ENCODE results near the gene RAB24. TPM values are rescaled to one million over a fixed set of nuclear protein-coding genes. Genes with fewer than 3 reads are reported as not detected.
"Not testable (repeated sequence)": the region's sequence is repeated elsewhere in the genome, so short reads cannot be mapped to it uniquely, and the experiment has no call there.

RAB24 gene
- total and polyA plus RNA-seq, 7 donors = 14.9 to 38.2 (median 21.1) TPM

GRCh38 chr5:177306674-177307543, 3.4 kb upstream of the RAB24 start:
- peaks cover 0 to 33% of the 10 kb centered on the region in 2 donors for H3K36me3 ChIP-seq (ENCODE audit: insufficient read depth in 1 of 2, low read depth in 1 of 2)
- no peak overlapping the region for H3K4me3 ChIP-seq
- TF ChIP-seq CTCF (IDR thresholded peaks at IDR 0.05) = no peak
- no peak for ATAC-seq
- 71 to 79% (median 76%) methylated on average over 15 of the region's 15 CpGs for WGBS, 3 donors
- intact Hi-C loops (cut with DNase I) = no loop called here
- DNase-seq = peak in 1 of 2 donors; percentile 47
- no peaks in the 10 kb centered on the region for H3K27me3 ChIP-seq (ENCODE audit: insufficient read depth in 3 of 3, low read length in 2 of 3)
- peak overlapping the region; percentile 15 for H3K27ac ChIP-seq
- no peaks in the 10 kb centered on the region for H3K9me3 ChIP-seq
- peaks cover 41% of the 10 kb centered on the region for H3K4me1 ChIP-seq

- H3K27me3 ChIP-seq (ENCODE audit: insufficient read depth in 3 of 3, low read length in 2 of 3); ATAC-seq; intact Hi-C loops (cut with DNase I); DNase-seq; H3K9me3 ChIP-seq; H3K4me3 ChIP-seq; H3K27ac ChIP-seq: not testable (repeated sequence)
- H3K4me1 ChIP-seq = peaks cover 48% of the 10 kb centered on the region
- 66 to 74% (median 69%) methylated on average over 11 of the region's 11 CpGs for WGBS, 3 donors
- peaks cover 0 to 40% of the 10 kb centered on the region in 2 donors for H3K36me3 ChIP-seq (ENCODE audit: insufficient read depth in 1 of 2, low read depth in 1 of 2)
These were observed 2.7 kb upstream of the RAB24 start for GRCh38 chr5:177306103-177306640.

- H3K4me3 ChIP-seq = peak overlapping the region; percentile 97
- peaks cover 51% of the 10 kb centered on the region for H3K4me1 ChIP-seq
- intact Hi-C loops (cut with DNase I) = loop anchor here (5.0 kb wide), 2 partner anchors 172 to 187 kb away; partner anchors contain the start of gene NSD1 (in 1 of the 2)
- DNase-seq (peak in 1 of 2 donors; percentile 45), ATAC-seq (peak in 1 of 4 donors; percentile 12)
- peaks cover 0 to 40% of the 10 kb centered on the region in 2 donors for H3K36me3 ChIP-seq (ENCODE audit: insufficient read depth in 1 of 2, low read depth in 1 of 2)
- H3K27ac ChIP-seq = peak overlapping the region; percentile 92
- 20 to 27% (median 27%) methylated on average over 15 to 19 of the region's 19 CpGs for WGBS, 3 donors
- no peaks in the 10 kb centered on the region for H3K27me3 ChIP-seq (ENCODE audit: insufficient read depth in 3 of 3, low read length in 2 of 3)
- no peaks in the 10 kb centered on the region for H3K9me3 ChIP-seq
- TF ChIP-seq CTCF (IDR thresholded peaks at IDR 0.05) = no peak
These were observed 1.0 kb upstream of the RAB24 start for GRCh38 chr5:177304392-177305119.

GRCh38 chr5:177303925-177304391, 439 bp upstream of the RAB24 start:
- DNase-seq (peak in 1 of 2 donors; percentile 44), ATAC-seq (peak in 1 of 4 donors; percentile 1)
- 0 to 1% (median 1%) methylated on average over 25 of the region's 25 CpGs for WGBS, 3 donors
- H3K27me3 ChIP-seq (ENCODE audit: insufficient read depth in 3 of 3, low read length in 2 of 3) = no peaks in the 10 kb centered on the region
- peak overlapping the region; percentile 92 for H3K27ac ChIP-seq
- peak overlapping the region; percentile 97 for H3K4me3 ChIP-seq
- no peaks in the 10 kb centered on the region for H3K9me3 ChIP-seq
- TF ChIP-seq CTCF (IDR thresholded peaks at IDR 0.05) = no peak
- H3K4me1 ChIP-seq = peaks cover 45% of the 10 kb centered on the region
- peaks cover 0 to 41% of the 10 kb centered on the region in 2 donors for H3K36me3 ChIP-seq (ENCODE audit: insufficient read depth in 1 of 2, low read depth in 1 of 2)
- intact Hi-C loops (cut with DNase I) = loop anchor here (5.0 kb wide), 2 partner anchors 172 to 187 kb away; partner anchors contain the start of gene NSD1 (in 1 of the 2)
